MM.1S (cell line): ENCODE results near the gene METTL16.

Experiments
- DNase-seq: peaks from one replicate; pipeline ENCODE4 v3.0.0-alpha.2; 2015
- H2AFZ ChIP-seq: fragments of 300-600 bp; sonication (generic); 2 replicates; pipeline ENCODE4 v1.6.0; 2016; ENCODE audit warnings: antibody characterized with exemption, low read length
- H3F3A ChIP-seq: fragments of 300-600 bp; sonication (generic); 2 replicates; pipeline ENCODE4 v1.6.1; 2016; ENCODE audit warnings: mild to moderate bottlenecking, antibody characterized with exemption, low read length, moderate library complexity, mixed read lengths; ENCODE audit not compliant: insufficient read depth
- H3K27ac ChIP-seq: fragments of 300-600 bp; sonication (generic); 2 replicates; pipeline ENCODE4 v1.5.1; 2016; ENCODE audit warnings: mild to moderate bottlenecking, low read length
- H3K27me3 ChIP-seq: fragments of 300-600 bp; sonication (generic); replicated peaks from 2 replicates; pipeline ENCODE4 v1.6.0; 2016; ENCODE audit warnings: low read length; ENCODE audit not compliant: insufficient read depth
- H3K36me3 ChIP-seq: fragments of 300-600 bp; sonication (generic); replicated peaks from 2 replicates; pipeline ENCODE4 v1.6.1; 2016; ENCODE audit warnings: mild to moderate bottlenecking, low read length, mixed read lengths; ENCODE audit not compliant: insufficient read depth
- H3K4me1 ChIP-seq: fragments of 300-600 bp; sonication (generic); 2 replicates; pipeline ENCODE4 v1.6.1; 2016; ENCODE audit warnings: low read length, mixed read lengths
- H3K4me2 ChIP-seq: fragments of 300-600 bp; sonication (generic); 2 replicates; pipeline ENCODE4 v1.6.0; 2016; ENCODE audit warnings: low read depth, low read length
- H3K4me3 ChIP-seq: fragments of 300-600 bp; sonication (generic); 2 replicates; pipeline ENCODE4 v1.5.1; 2016; ENCODE audit warnings: low read length, mixed read lengths
- H3K79me2 ChIP-seq: fragments of 300-600 bp; sonication (generic); 2 replicates; pipeline ENCODE4 v1.6.1; 2016; ENCODE audit warnings: mixed run types, low read length, mixed read lengths
- H3K9ac ChIP-seq: fragments of 300-600 bp; sonication (generic); 2 replicates; pipeline ENCODE4 v1.6.1; 2016; ENCODE audit warnings: low read length, mixed read lengths
- H3K9me2 ChIP-seq: fragments of 300-600 bp; sonication (generic); replicated peaks from 2 replicates; pipeline ENCODE4 v1.6.1; 2016; ENCODE audit warnings: mild to moderate bottlenecking, low read length, mixed read lengths; ENCODE audit not compliant: insufficient read depth
- H3K9me3 ChIP-seq: fragments of 300-600 bp; sonication (generic); replicated peaks from 2 replicates; pipeline ENCODE4 v1.6.1; 2016; ENCODE audit warnings: mild to moderate bottlenecking, low read length, mixed read lengths; ENCODE audit not compliant: insufficient read depth
- H4K20me1 ChIP-seq: fragments of 300-600 bp; sonication (generic); 2 replicates; pipeline ENCODE4 v1.6.1; 2016; ENCODE audit warnings: mild to moderate bottlenecking, low read length, moderate library complexity, mixed read lengths; ENCODE audit not compliant: insufficient read depth
- EZH2 ChIP-seq: fragments of 300-600 bp; sonication (generic); optimal IDR thresholded peaks from 2 replicates; pipeline ENCODE3; 2017; ENCODE audit warnings: low read depth, mild to moderate bottlenecking, antibody characterized with exemption, low read length, mixed read lengths
- EZH2phosphoT487 ChIP-seq: fragments of 300-600 bp; sonication (generic); IDR thresholded peaks from 2 replicates; pipeline ENCODE4 v1.6.1; 2018; ENCODE audit warnings: antibody characterized with exemption, low read length
- TF ChIP-seq, protein P1 (sequence below): fragments of 300-600 bp; sonication (generic); IDR thresholded peaks from 2 replicates; pipeline ENCODE4 v1.5.1; 2016; ENCODE audit warnings: antibody characterized with exemption, low read length, mixed read lengths

The METTL16 gene

DNA sequence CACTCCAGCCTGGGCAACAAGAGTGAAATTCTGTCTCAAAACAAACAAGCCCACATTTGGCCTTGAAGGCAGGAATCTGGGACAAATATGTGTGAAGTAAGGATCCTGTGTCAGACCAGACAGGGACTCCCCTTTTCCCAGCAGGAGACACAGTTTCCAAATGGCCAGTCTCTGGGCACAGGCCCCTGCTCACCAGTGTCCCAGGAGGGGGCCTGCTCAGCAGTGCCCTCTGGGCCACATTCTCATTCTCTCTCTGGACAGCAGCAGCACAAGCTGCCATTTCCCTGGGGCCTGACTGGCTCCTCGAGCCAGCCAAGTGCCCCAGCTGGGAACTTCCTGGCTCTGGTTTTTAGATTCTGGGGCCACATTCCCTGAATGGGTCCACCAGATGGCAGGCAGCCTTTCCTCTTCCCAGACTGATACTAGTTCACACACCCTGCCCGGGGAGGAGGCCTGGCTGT, 99.1 kb downstream of the METTL16 start:
- H3F3A ChIP-seq, result 0 out of 2 replicates have a peak, but pooled peaks cover 5% of the 10 kb centered on the region
- no peaks in the 10 kb centered on the region; the same call in 1 of the 2 replicates for H3K36me3 ChIP-seq
- no peaks in the 10 kb centered on the region for H3K27me3 ChIP-seq
- H3K4me2 ChIP-seq, result no peak overlapping the region
- H2AFZ ChIP-seq, result no peak overlapping the region
- H4K20me1 ChIP-seq, result no peaks in the 10 kb centered on the region; the same call in 1 of the 2 replicates
- DNase-seq, result no peak
- no peaks in the 10 kb centered on the region for H3K9me2 ChIP-seq
- no peaks in the 10 kb centered on the region for H3K9me3 ChIP-seq
- no peak overlapping the region for H3K4me3 ChIP-seq
- H3K9ac ChIP-seq, result no peak overlapping the region
- TF ChIP-seq EZH2 (no peak), EZH2phosphoT487 (no peak)
- TF ChIP-seq, protein P1, sequence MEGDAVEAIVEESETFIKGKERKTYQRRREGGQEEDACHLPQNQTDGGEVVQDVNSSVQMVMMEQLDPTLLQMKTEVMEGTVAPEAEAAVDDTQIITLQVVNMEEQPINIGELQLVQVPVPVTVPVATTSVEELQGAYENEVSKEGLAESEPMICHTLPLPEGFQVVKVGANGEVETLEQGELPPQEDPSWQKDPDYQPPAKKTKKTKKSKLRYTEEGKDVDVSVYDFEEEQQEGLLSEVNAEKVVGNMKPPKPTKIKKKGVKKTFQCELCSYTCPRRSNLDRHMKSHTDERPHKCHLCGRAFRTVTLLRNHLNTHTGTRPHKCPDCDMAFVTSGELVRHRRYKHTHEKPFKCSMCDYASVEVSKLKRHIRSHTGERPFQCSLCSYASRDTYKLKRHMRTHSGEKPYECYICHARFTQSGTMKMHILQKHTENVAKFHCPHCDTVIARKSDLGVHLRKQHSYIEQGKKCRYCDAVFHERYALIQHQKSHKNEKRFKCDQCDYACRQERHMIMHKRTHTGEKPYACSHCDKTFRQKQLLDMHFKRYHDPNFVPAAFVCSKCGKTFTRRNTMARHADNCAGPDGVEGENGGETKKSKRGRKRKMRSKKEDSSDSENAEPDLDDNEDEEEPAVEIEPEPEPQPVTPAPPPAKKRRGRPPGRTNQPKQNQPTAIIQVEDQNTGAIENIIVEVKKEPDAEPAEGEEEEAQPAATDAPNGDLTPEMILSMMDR, result no peak
- no peaks in the 10 kb centered on the region for H3K4me1 ChIP-seq
- H3K79me2 ChIP-seq, result 0 out of 2 replicates have a peak, but pooled peaks cover 2% of the 10 kb centered on the region
- H3K27ac ChIP-seq, result no peak overlapping the region

DNA sequence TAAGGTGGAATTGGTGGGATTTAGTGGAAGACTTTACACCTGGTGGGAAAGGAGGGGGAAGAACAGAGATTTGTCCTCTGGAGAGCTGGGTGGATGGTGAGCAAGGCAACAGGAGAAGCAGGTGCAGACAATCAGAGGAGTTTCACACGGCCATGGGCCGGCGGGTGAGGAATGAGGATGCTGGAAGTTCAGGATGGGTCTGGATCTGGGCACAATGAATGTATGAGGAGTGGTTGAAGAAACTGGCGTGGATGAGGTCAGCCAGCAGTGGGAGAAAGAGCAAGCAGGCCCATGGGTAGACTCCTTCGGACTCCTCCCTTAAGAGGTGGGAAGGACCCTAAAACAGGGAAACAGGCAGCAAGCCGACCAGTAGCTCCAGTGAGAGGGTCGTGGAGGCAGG, 100.7 kb downstream of the METTL16 start:
- H3K79me2 ChIP-seq, result 0 out of 2 replicates have a peak, but pooled peaks cover 2% of the 10 kb centered on the region
- TF ChIP-seq, protein P1, result no peak
- TF ChIP-seq EZH2phosphoT487 (no peak), EZH2 (no peak)
- H3K4me1 ChIP-seq, result no peaks in the 10 kb centered on the region
- H3K9ac ChIP-seq, result no peak overlapping the region
- H3K4me2 ChIP-seq, result no peak overlapping the region
- H4K20me1 ChIP-seq, result no peaks in the 10 kb centered on the region; the same call in 1 of the 2 replicates
- H3K9me2 ChIP-seq, result no peaks in the 10 kb centered on the region
- no peaks in the 10 kb centered on the region for H3F3A ChIP-seq
- H3K4me3 ChIP-seq, result no peak overlapping the region
- no peaks in the 10 kb centered on the region; the same call in 1 of the 2 replicates for H3K36me3 ChIP-seq
- H2AFZ ChIP-seq, result no peak overlapping the region
- no peak for DNase-seq
- H3K27me3 ChIP-seq, result no peaks in the 10 kb centered on the region
- H3K27ac ChIP-seq, result no peak overlapping the region
- H3K9me3 ChIP-seq, result no peaks in the 10 kb centered on the region

DNA sequence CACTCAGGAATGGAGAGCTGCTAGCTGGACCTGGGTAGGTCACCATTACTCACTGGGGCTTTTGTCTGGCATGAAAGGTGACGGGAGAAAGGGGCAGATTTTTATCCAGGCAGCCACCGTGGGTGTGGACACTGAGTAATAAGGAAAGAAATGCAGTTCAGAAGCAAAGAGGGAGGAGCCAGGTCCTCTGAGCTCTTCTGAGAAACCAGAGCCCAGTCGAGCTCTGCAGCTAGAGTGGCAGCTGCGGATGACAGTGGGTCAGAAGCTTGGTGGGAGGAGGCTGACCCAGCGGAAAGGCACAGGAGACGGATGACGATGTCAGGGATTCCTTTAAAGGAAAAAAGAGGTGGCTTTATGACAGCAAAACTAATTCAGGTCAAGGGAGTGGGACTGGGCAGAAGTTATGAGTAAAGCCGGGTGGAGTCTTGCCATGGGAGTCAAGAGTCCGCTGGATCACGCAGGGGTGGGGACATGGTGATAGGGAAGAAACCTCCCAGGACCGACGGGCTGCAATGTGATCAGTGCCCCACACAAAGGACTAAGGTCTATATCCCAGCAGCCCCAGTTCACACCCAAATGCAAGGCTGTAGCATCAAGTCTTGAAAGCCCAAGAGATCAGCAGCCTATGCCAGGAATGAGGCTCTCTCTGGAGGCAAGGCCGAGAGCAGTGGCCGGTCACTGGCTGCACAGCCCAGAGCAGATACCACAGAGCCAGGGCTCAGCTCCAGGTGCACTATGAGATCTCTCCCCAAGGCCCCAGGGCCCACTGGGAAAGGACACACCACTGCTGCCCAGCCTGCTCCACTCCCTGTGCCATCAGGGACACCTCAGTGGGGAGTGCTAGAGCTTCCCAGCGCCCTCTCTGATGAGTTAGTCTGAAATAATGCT, 104.5 kb downstream of the METTL16 start:
- no peaks in the 10 kb centered on the region for H3F3A ChIP-seq
- no peaks in the 10 kb centered on the region for H3K9me3 ChIP-seq
- no peak overlapping the region for H3K9ac ChIP-seq
- TF ChIP-seq EZH2, result no peak
- TF ChIP-seq, protein P1, result no peak
- TF ChIP-seq EZH2phosphoT487, result no peak
- no peak overlapping the region for H3K4me2 ChIP-seq
- no peaks in the 10 kb centered on the region for H3K36me3 ChIP-seq
- H2AFZ ChIP-seq, result no peak overlapping the region
- no peaks in the 10 kb centered on the region for H4K20me1 ChIP-seq
- no peaks in the 10 kb centered on the region for H3K9me2 ChIP-seq
- no peak overlapping the region for H3K27ac ChIP-seq
- no peaks in the 10 kb centered on the region for H3K79me2 ChIP-seq
- no peak for DNase-seq
- 0 out of 2 replicates have a peak, but pooled peaks cover 5% of the 10 kb centered on the region for H3K4me1 ChIP-seq
- no peaks in the 10 kb centered on the region for H3K27me3 ChIP-seq
- no peak overlapping the region for H3K4me3 ChIP-seq
